ENCODE results near the gene HAPSTR1. TPM values are rescaled to one million over a fixed set of nuclear protein-coding genes. Genes with fewer than 3 reads are reported as not detected.
A peak's percentile ranks its signal among the peaks of the same experiment; 100 is the strongest.

Gene HAPSTR1
- total RNA-seq, 1 experiment from 2014 or later: 85.2 TPM

DNA sequence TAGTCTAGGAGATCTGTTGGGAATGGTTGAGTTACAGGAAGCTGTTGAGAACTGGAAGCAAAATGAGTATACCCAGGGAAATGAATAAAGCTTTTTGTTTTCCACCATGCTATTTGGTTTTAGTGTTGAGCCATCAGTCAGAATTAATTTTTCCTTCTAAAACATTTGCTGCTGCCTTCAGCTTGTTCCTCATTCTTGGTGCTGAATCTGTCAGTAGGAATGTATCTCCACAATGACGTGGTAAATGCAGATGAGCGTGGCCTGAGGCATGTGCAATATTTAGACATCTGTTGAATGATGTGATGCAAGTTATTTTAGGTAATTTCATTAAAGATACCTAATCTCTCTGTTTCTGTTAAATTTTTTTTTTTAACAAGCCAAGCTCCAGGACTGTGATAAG is 10.9 kb downstream of the HAPSTR1 start:
- H3K79me1 ChIP-seq (ENCODE audit: insufficient read depth, low read depth, low read length, poor library complexity, severe bottlenecking): peaks cover 7% of the 10 kb centered on the region
- no peak overlapping the region for H3K27ac ChIP-seq (ENCODE audit: insufficient read length, low read depth, low read length)
- H2AK5ac ChIP-seq (ENCODE audit: insufficient read length, low read length): no peak overlapping the region
- H3K4ac ChIP-seq (ENCODE audit: low read depth, low read length): no peak overlapping the region
- no peak overlapping the region for H4K5ac ChIP-seq (ENCODE audit: insufficient read length, low read depth, low read length)
- no peak overlapping the region for H2BK20ac ChIP-seq (ENCODE audit: low read depth, low read length, poor library complexity, severe bottlenecking)
- no peak overlapping the region for H3K4me3 Mint-ChIP-seq
- H3K23me2 ChIP-seq (ENCODE audit: insufficient read length, low read depth, low read length, poor library complexity, severe bottlenecking): no peaks in the 10 kb centered on the region
- peaks cover 3% of the 10 kb centered on the region; the same call in 1 of the 2 replicates for H3K4me1 ChIP-seq (ENCODE audit: insufficient read depth, low read length)
- peaks cover 65 to 90% (median 87%) of the 10 kb centered on the region in 3 experiments; a peak in 6 of 7 replicates for H3K36me3 Mint-ChIP-seq (ENCODE audit: insufficient read depth in 1 of 3, low read depth in 3 of 3)
- peaks cover 61% of the 10 kb centered on the region; the same call in 1 of the 2 replicates for H3K79me2 ChIP-seq (ENCODE audit: insufficient read depth, low read length)
- no peaks in the 10 kb centered on the region for H3K27me3 ChIP-seq (ENCODE audit: insufficient read depth, low read length)
- no peaks in the 10 kb centered on the region for H4K20me1 ChIP-seq (ENCODE audit: control insufficient read depth, insufficient read depth, insufficient read length)
- H2BK12ac ChIP-seq (ENCODE audit: insufficient read length, low read depth, low read length): no peak overlapping the region
- no peak overlapping the region for H3K14ac ChIP-seq (ENCODE audit: insufficient read depth, low read length)
- no CpG with 5 or more reads among the region's 2 CpGs for WGBS (ENCODE audit: extremely low coverage, insufficient read length, low lambda C conversion rate)
- no peak for TF ChIP-seq CTCF (conservative IDR thresholded peaks at IDR 0.05)
- H3K9me3 Mint-ChIP-seq: no peaks in the 10 kb centered on the region
- no peak overlapping the region for H2BK120ac ChIP-seq (ENCODE audit: low read depth, low read length, poor library complexity, severe bottlenecking)
- no peak overlapping the region for H4K91ac ChIP-seq (ENCODE audit: insufficient read length, low read depth, low read length)
- no peak overlapping the region for H2AFZ ChIP-seq (ENCODE audit: low read length)
- H3K4me1 Mint-ChIP-seq: peaks cover 51 to 65% of the 10 kb centered on the region in 2 experiments
- no peaks in the 10 kb centered on the region for H3K9me3 ChIP-seq (ENCODE audit: control insufficient read depth, low read depth, low read length)
- no peak overlapping the region for H3K18ac ChIP-seq (ENCODE audit: insufficient read length, low read depth, low read length)
- no peaks in the 10 kb centered on the region for H3K27me3 Mint-ChIP-seq (ENCODE audit: low read depth)
- H4K8ac ChIP-seq (replicated peaks; ENCODE audit: insufficient read length, low read depth, low read length): no peak overlapping the region
- H2BK15ac ChIP-seq (ENCODE audit: low read depth, low read length): no peak overlapping the region
- no peak overlapping the region for H3K4me2 ChIP-seq (ENCODE audit: insufficient read depth, insufficient read length, low read length)
- H3K23ac ChIP-seq (ENCODE audit: insufficient read length, low read depth, low read length): no peak overlapping the region
- H3K9ac ChIP-seq (ENCODE audit: extremely low read depth, insufficient read length, low read length): no peak overlapping the region
- H3K27ac Mint-ChIP-seq: 0 out of 7 replicates have a peak overlapping the region, but pooled peaks of 1 of the 3 experiments have one; percentile 3
- DNase-seq: no peak
- H2BK5ac ChIP-seq (ENCODE audit: insufficient read length, low read length): no peak overlapping the region
- H3T11ph ChIP-seq (ENCODE audit: low read length): no peak overlapping the region
- H3K56ac ChIP-seq (ENCODE audit: insufficient read length, low read depth, low read length): no peak overlapping the region

Data from H9 (cell line).